Central memory CD8-positive, alpha-beta T cell (primary cell): ENCODE measurements around the gene NRBP1.
A peak's percentile ranks its signal among the peaks of the same experiment; 100 is the strongest.
"Not testable (repeated sequence)": the region's sequence is repeated elsewhere in the genome, so short reads cannot be mapped to it uniquely, and the experiment has no call there.

Source experiments
- ATAC-seq: fragments of 150-1000 bp; cut with Tn5 transposase; replicated peaks from 2 replicates; pipeline ENCODE4 v1.10.0; 2022; ENCODE audit warnings: mild to moderate bottlenecking, moderate FRiP score, moderate number of reproducible peaks; ENCODE audit not compliant: poor library complexity, severe bottlenecking; ENCODE audit errors: extremely low read depth
- DNase-seq, 2 donors: peaks; one replicate each; pipeline ENCODE4 v3.0.0; 2021; ENCODE audit warnings: low spot score in 2 of 2
- H3K27ac Mint-ChIP-seq: one replicate; pipeline ENCODE4 v1.8.0; 2022; ENCODE audit warnings: low read depth, mild to moderate bottlenecking, moderate library complexity, mixed read lengths
- H3K27me3 Mint-ChIP-seq: one replicate; pipeline ENCODE4 v1.8.0; 2022; ENCODE audit warnings: mixed read lengths
- H3K36me3 Mint-ChIP-seq: one replicate; pipeline ENCODE4 v1.8.0; 2022; ENCODE audit warnings: mild to moderate bottlenecking, moderate library complexity, mixed read lengths; ENCODE audit not compliant: insufficient read depth
- H3K4me1 Mint-ChIP-seq: one replicate; pipeline ENCODE4 v1.8.0; 2022; ENCODE audit warnings: mixed read lengths
- H3K4me3 Mint-ChIP-seq: one replicate; pipeline ENCODE4 v1.8.0; 2022; ENCODE audit warnings: mild to moderate bottlenecking, moderate library complexity, mixed read lengths
- H3K9me3 Mint-ChIP-seq: one replicate; pipeline ENCODE4 v1.8.0; 2022; ENCODE audit warnings: mixed read lengths

Gene NRBP1

GRCh38 chr2:27407798-27408491 lies 20.5 kb upstream of the NRBP1 start:
- no peak for DNase-seq
- Mint-ChIP-seq H3K27me3 (peaks cover 12% of the 10 kb centered on the region), H3K4me1 (peaks cover 35% of the 10 kb centered on the region), H3K36me3 (peaks cover 16% of the 10 kb centered on the region), H3K27ac (peak overlapping the region; percentile 52), H3K4me3 (peak overlapping the region; percentile 86), H3K9me3 (no peaks in the 10 kb centered on the region)
- no peak for ATAC-seq

GRCh38 chr2:27408601-27409320 lies 19.7 kb upstream of the NRBP1 start:
- ATAC-seq, result no peak

GRCh38 chr2:27409321-27410073 lies 18.9 kb upstream of the NRBP1 start, which contains the start of gene PPM1G:
Gene PPM1G (minus strand): TSS chr2:27409591. CDS start chr2:27409422, 169 bp downstream.
- DNase-seq (peak; percentile 94 to 95), ATAC-seq (peak; percentile 96)
- Mint-ChIP-seq H3K27me3 (peaks cover 16% of the 10 kb centered on the region), H3K36me3 (peaks cover 14% of the 10 kb centered on the region), H3K4me3 (peak within 1 kb of the TSS; percentile 86), H3K27ac (peak within 1 kb of the TSS; percentile 75), H3K9me3 (no peaks in the 10 kb centered on the region), H3K4me1 (peaks cover 35% of the 10 kb centered on the region)

More at GRCh38 chr2:27408601-27409320, 19.7 kb upstream of the NRBP1 start:
- no peaks in the 10 kb centered on the region for H3K9me3 Mint-ChIP-seq
- peaks cover 35% of the 10 kb centered on the region for H3K4me1 Mint-ChIP-seq
- DNase-seq, result no peak
- peaks cover 16% of the 10 kb centered on the region for H3K36me3 Mint-ChIP-seq
- peak overlapping the region; percentile 86 for H3K4me3 Mint-ChIP-seq
- peaks cover 16% of the 10 kb centered on the region for H3K27me3 Mint-ChIP-seq
- peak overlapping the region; percentile 75 for H3K27ac Mint-ChIP-seq

- no peak for DNase-seq
Observed at GRCh38 chr2:27412419-27413152, 15.8 kb upstream of the NRBP1 start.

GRCh38 chr2:27416151-27416550 lies 12.3 kb upstream of the NRBP1 start:
- no peak overlapping the region for H3K27ac Mint-ChIP-seq

More at GRCh38 chr2:27412419-27413152, 15.8 kb upstream of the NRBP1 start:
- Mint-ChIP-seq H3K9me3 (no peaks in the 10 kb centered on the region), H3K27me3 (peaks cover 16% of the 10 kb centered on the region), H3K36me3 (peaks cover 6% of the 10 kb centered on the region), H3K27ac (no peak overlapping the region), H3K4me1 (peaks cover 19% of the 10 kb centered on the region), H3K4me3 (no peak overlapping the region)
- no peak for ATAC-seq

GRCh38 chr2:27420996-27421395 lies 7.4 kb upstream of the NRBP1 start:
- Mint-ChIP-seq H3K27ac (no peak overlapping the region), H3K36me3 (no peaks in the 10 kb centered on the region), H3K9me3 (no peaks in the 10 kb centered on the region), H3K4me3 (no peak overlapping the region), H3K27me3 (no peaks in the 10 kb centered on the region), H3K4me1 (no peaks in the 10 kb centered on the region)
- no peak for DNase-seq
- ATAC-seq, result no peak

More at GRCh38 chr2:27416151-27416550, 12.3 kb upstream of the NRBP1 start:
- ATAC-seq (no peak), DNase-seq (no peak)
- Mint-ChIP-seq H3K9me3 (no peaks in the 10 kb centered on the region), H3K36me3 (no peaks in the 10 kb centered on the region), H3K4me1 (no peaks in the 10 kb centered on the region), H3K27me3 (peaks cover 16% of the 10 kb centered on the region), H3K4me3 (no peak overlapping the region)

- Mint-ChIP-seq H3K4me3 (no peak overlapping the region), H3K4me1 (no peaks in the 10 kb centered on the region), H3K27ac (no peak overlapping the region), H3K27me3 (no peaks in the 10 kb centered on the region), H3K36me3 (no peaks in the 10 kb centered on the region), H3K9me3 (no peaks in the 10 kb centered on the region)
- DNase-seq (no peak), ATAC-seq (no peak)
Observed at GRCh38 chr2:27421660-27422250, 6.7 kb upstream of the NRBP1 start.

GRCh38 chr2:27422958-27423357 lies 5.5 kb upstream of the NRBP1 start:
- Mint-ChIP-seq H3K36me3 (peaks cover 2% of the 10 kb centered on the region), H3K4me3 (no peak overlapping the region), H3K27ac (no peak overlapping the region), H3K4me1 (peaks cover 5% of the 10 kb centered on the region), H3K27me3 (no peaks in the 10 kb centered on the region), H3K9me3 (no peaks in the 10 kb centered on the region)
- ATAC-seq (no peak), DNase-seq (no peak)

GRCh38 chr2:27425039-27425438 lies 3.4 kb upstream of the NRBP1 start:
- Mint-ChIP-seq H3K36me3 (peaks cover 10% of the 10 kb centered on the region), H3K4me1 (peaks cover 22% of the 10 kb centered on the region)
- not testable (repeated sequence) for H3K9me3 Mint-ChIP-seq, H3K27me3 Mint-ChIP-seq, H3K27ac Mint-ChIP-seq, ATAC-seq, H3K4me3 Mint-ChIP-seq, DNase-seq

- no peak for ATAC-seq
- peaks cover 34% of the 10 kb centered on the region for H3K4me1 Mint-ChIP-seq
- no peak for DNase-seq
- H3K27me3 Mint-ChIP-seq, result no peaks in the 10 kb centered on the region
- H3K4me3 Mint-ChIP-seq, result peak overlapping the region; percentile 95
- H3K9me3 Mint-ChIP-seq, result no peaks in the 10 kb centered on the region
- H3K27ac Mint-ChIP-seq, result peak overlapping the region; percentile 96
- peaks cover 12% of the 10 kb centered on the region for H3K36me3 Mint-ChIP-seq
Observed at GRCh38 chr2:27427863-27428212, 593 bp upstream of the NRBP1 start.

GRCh38 chr2:27428978-27429541 lies 629 bp downstream of the NRBP1 start:
- peak overlapping the region; percentile 96 for H3K27ac Mint-ChIP-seq

More at GRCh38 chr2:27428978-27429541, 629 bp downstream of the NRBP1 start:
- H3K4me3 Mint-ChIP-seq, result peak overlapping the region; percentile 95
- no peaks in the 10 kb centered on the region for H3K27me3 Mint-ChIP-seq
- no peaks in the 10 kb centered on the region for H3K9me3 Mint-ChIP-seq
- H3K36me3 Mint-ChIP-seq, result peaks cover 22% of the 10 kb centered on the region
- peak in 1 of 2 donors; percentile 31 for DNase-seq
- peaks cover 42% of the 10 kb centered on the region for H3K4me1 Mint-ChIP-seq
- ATAC-seq, result peak; percentile 64
